H1 (cell line): ENCODE measurements around the gene RNF166. TPM values are rescaled to one million over a fixed set of nuclear protein-coding genes. Genes with fewer than 3 reads are reported as not detected.

ENCODE experiments used
- CTCF ChIA-PET: fragments of 300-600 bp; sonication (Branson Sonifier 250); formaldehyde crosslinking; loops from one replicate; lab custom pipeline; 2021; ENCODE audit not compliant: partially characterized antibody; lab: Charles Lee
- POLR2A ChIA-PET: fragments of 300-600 bp; sonication (Branson Sonifier 250); formaldehyde crosslinking; loops from one replicate; lab custom pipeline; 2021; ENCODE audit warnings: inconsistent platforms; ENCODE audit not compliant: partially characterized antibody; lab: Charles Lee
- DNase-seq, 2 experiments: peaks; one replicate each; pipeline versions ENCODE4 v3.0.0 to v3.0.0-alpha.2; 2010 to 2022; ENCODE audit warnings: low spot score in 2 of 2, low read depth in 1 of 2, mixed read lengths in 1 of 2
- FAIRE-seq: peaks from 2 replicates; lab custom pipeline; 2011; peaks lifted over from hg19 to GRCh38; lab: Jason Lieb, UNC
- H2AFZ ChIP-seq: 2 replicates; pipeline ENCODE4 v1.8.1; 2012; ENCODE audit warnings: low read length, inconsistent platforms
- H2AK5ac ChIP-seq: 2 replicates; pipeline ENCODE4 v1.6.1; 2013; ENCODE audit warnings: low read depth, low read length
- H2BK120ac ChIP-seq: replicated peaks from 2 replicates; pipeline ENCODE3; 2013; ENCODE audit warnings: low read depth, low read length, inconsistent platforms
- H2BK12ac ChIP-seq: 2 replicates; pipeline ENCODE4 v1.6.1; 2013; ENCODE audit warnings: low read depth, low read length
- H2BK15ac ChIP-seq: 2 replicates; pipeline ENCODE4 v1.6.1; 2013; ENCODE audit warnings: low read length
- H2BK20ac ChIP-seq: 2 replicates; pipeline ENCODE4 v1.6.1; 2013; ENCODE audit warnings: low read length
- H2BK5ac ChIP-seq: 2 replicates; pipeline ENCODE4 v1.6.1; 2013; ENCODE audit warnings: low read depth, low read length
- H3K14ac ChIP-seq: 2 replicates; pipeline ENCODE4 v1.6.1; 2013; ENCODE audit warnings: inconsistent platforms; ENCODE audit not compliant: insufficient read length
- H3K18ac ChIP-seq: 2 replicates; pipeline ENCODE4 v1.6.1; 2013; ENCODE audit warnings: low read length; ENCODE audit errors: extremely low read depth
- H3K23ac ChIP-seq: 2 replicates; pipeline ENCODE4 v1.6.1; 2013; ENCODE audit warnings: inconsistent platforms; ENCODE audit not compliant: insufficient read length
- H3K23me2 ChIP-seq: 2 replicates; pipeline ENCODE4 v1.6.1; 2013; ENCODE audit warnings: low read depth, low read length
- H3K27ac ChIP-seq: 2 replicates; pipeline ENCODE4 v1.6.1; 2011; ENCODE audit warnings: low read depth, low read length, inconsistent platforms
- H3K27me3 ChIP-seq, 4 experiments: replicated peaks in 1 of 4; 1 replicate in 1 of 4; 2 replicates in 3 of 4; pipeline versions ENCODE4 v1.6.1 to v1.8.1; 2011 to 2013; ENCODE audit warnings: low read length in 3 of 4, mild to moderate bottlenecking in 3 of 4, inconsistent platforms in 2 of 4, mixed read lengths in 2 of 4, moderate library complexity in 1 of 4; ENCODE audit not compliant: control insufficient read depth in 3 of 4, insufficient read depth in 3 of 4; ENCODE audit errors: extremely low read depth in 1 of 4
- H3K36me3 ChIP-seq, 4 experiments: 2 replicates each; pipeline versions ENCODE4 v1.6.1 to v1.8.1; 2011 to 2013; ENCODE audit warnings: mild to moderate bottlenecking in 4 of 4, low read length in 3 of 4, moderate library complexity in 2 of 4, control low read depth in 1 of 4, inconsistent platforms in 1 of 4; ENCODE audit not compliant: insufficient read depth in 4 of 4, control insufficient read depth in 2 of 4
- H3K4ac ChIP-seq: replicated peaks from 2 replicates; pipeline ENCODE3; 2013; ENCODE audit warnings: low read length, low read depth, mixed read lengths, inconsistent platforms; ENCODE audit not compliant: insufficient read length
- H3K4me1 ChIP-seq, 4 experiments: replicated peaks in 1 of 4; 1 replicate in 1 of 4; 2 replicates in 3 of 4; pipeline versions ENCODE4 v1.6.1 to v1.8.1; 2011 to 2013; ENCODE audit warnings: low read length in 3 of 4, inconsistent platforms in 2 of 4, mixed read lengths in 1 of 4; ENCODE audit not compliant: insufficient read depth in 4 of 4, control insufficient read depth in 3 of 4
- H3K4me2 ChIP-seq, 2 experiments: 2 replicates each; pipeline versions ENCODE4 v1.6.1 to v1.8.1; 2011 to 2013; ENCODE audit warnings: low read depth in 2 of 2, low read length in 2 of 2, control low read depth in 1 of 2, inconsistent platforms in 1 of 2, mild to moderate bottlenecking in 1 of 2; ENCODE audit not compliant: insufficient read depth in 1 of 2
- H3K4me3 ChIP-seq, 4 experiments: fragments of 200-600, 300-600 bp in 1 of 4; sonication (generic), shearing (Covaris generic), sonication (Bioruptor Twin) in 1 of 4; 2 replicates each; pipeline versions ENCODE4 v1.5.1 to v1.8.1; 2011 to 2016; ENCODE audit warnings: low read length in 4 of 4, low read depth in 3 of 4, control low read depth in 2 of 4, inconsistent platforms in 2 of 4, mild to moderate bottlenecking in 2 of 4, mixed read lengths in 1 of 4, moderate library complexity in 1 of 4; ENCODE audit not compliant: insufficient read depth in 2 of 4; ENCODE audit errors: extremely low read depth in 1 of 4
- H3K56ac ChIP-seq: replicated peaks from 2 replicates; pipeline ENCODE3; 2013; ENCODE audit warnings: low read depth, mild to moderate bottlenecking, mixed read lengths, low read length, inconsistent platforms; ENCODE audit not compliant: insufficient read length
- H3K79me1 ChIP-seq: 2 replicates; pipeline ENCODE4 v1.6.1; 2013; ENCODE audit warnings: low read depth, low read length, control low read depth
- H3K79me2 ChIP-seq, 2 experiments: 2 replicates each; pipeline versions ENCODE4 v1.6.1 to v1.8.1; 2012 to 2013; ENCODE audit warnings: low read length in 2 of 2, mild to moderate bottlenecking in 2 of 2, inconsistent platforms in 1 of 2; ENCODE audit not compliant: insufficient read depth in 2 of 2, control insufficient read depth in 1 of 2
- H3K9ac ChIP-seq, 4 experiments: replicated peaks in 1 of 4; 1 replicate in 1 of 4; 2 replicates in 3 of 4; pipeline versions ENCODE4 v1.6.1 to v1.8.1; 2011 to 2013; ENCODE audit warnings: low read depth in 3 of 4, low read length in 3 of 4, control low read depth in 2 of 4, mild to moderate bottlenecking in 2 of 4, moderate library complexity in 2 of 4, inconsistent platforms in 1 of 4; ENCODE audit errors: extremely low read depth in 1 of 4
- H3K9me3 ChIP-seq, 2 experiments: 2 replicates each; pipeline versions ENCODE4 v1.6.1 to v1.8.1; 2012 to 2013; ENCODE audit warnings: mild to moderate bottlenecking in 2 of 2, moderate library complexity in 2 of 2, control low read depth in 1 of 2, inconsistent platforms in 1 of 2, low read depth in 1 of 2, low read length in 1 of 2, mixed read lengths in 1 of 2; ENCODE audit not compliant: insufficient read depth in 2 of 2
- H4K20me1 ChIP-seq, 2 experiments: replicated peaks in 1 of 2; 2 replicates each; pipeline versions ENCODE3 to v1.8.1; 2011 to 2013; ENCODE audit warnings: inconsistent platforms in 2 of 2, low read length in 2 of 2, mild to moderate bottlenecking in 1 of 2; ENCODE audit not compliant: insufficient read depth in 2 of 2, control insufficient read depth in 1 of 2
- H4K5ac ChIP-seq: 2 replicates; pipeline ENCODE4 v1.6.1; 2013; ENCODE audit warnings: low read length, low read depth, mixed read lengths, inconsistent platforms; ENCODE audit not compliant: insufficient read length
- H4K8ac ChIP-seq: 2 replicates; pipeline ENCODE4 v1.8.0; 2013; ENCODE audit warnings: mild to moderate bottlenecking, moderate library complexity, low read length, inconsistent platforms; ENCODE audit not compliant: insufficient read depth; ENCODE audit errors: extremely low read depth
- H4K91ac ChIP-seq: replicated peaks from 2 replicates; pipeline ENCODE3; 2013; ENCODE audit warnings: low read length, mixed read lengths, inconsistent platforms; ENCODE audit not compliant: insufficient read length
- CBX8 ChIP-seq: fragments of 300-800, 300-1000 bp; sonication (generic); IDR thresholded peaks from 2 replicates; pipeline ENCODE4 v1.7.1; 2016; ENCODE audit warnings: low read depth, low read length, borderline replicate concordance
- CTCF ChIP-seq, 3 experiments: IDR thresholded peaks; 1 replicate in 2 of 3; 2 replicates in 1 of 3; pipeline versions ENCODE4 v1.5.1 to v1.6.1; 2011; ENCODE audit warnings: low read length in 3 of 3, mild to moderate bottlenecking in 3 of 3, inconsistent platforms in 2 of 3, low read depth in 1 of 3, moderate library complexity in 1 of 3; ENCODE audit not compliant: insufficient read depth in 1 of 3; ENCODE audit errors: control extremely low read depth in 1 of 3
- GABPA ChIP-seq: IDR thresholded peaks from 2 replicates; pipeline ENCODE4 v1.6.1; 2011; ENCODE audit warnings: mild to moderate bottlenecking, low read length, moderate library complexity, borderline replicate concordance; ENCODE audit not compliant: insufficient read depth
- JUND ChIP-seq: IDR thresholded peaks from 2 replicates; pipeline ENCODE4 v1.6.1; 2011; ENCODE audit warnings: mild to moderate bottlenecking, improper control_type of control experiment, low read length
- MAFK ChIP-seq: IDR thresholded peaks from 2 replicates; pipeline ENCODE4 v1.6.1; 2012; ENCODE audit warnings: low read depth, mild to moderate bottlenecking, improper control_type of control experiment, low read length
- PHF8 ChIP-seq: fragments of 200-600 bp; sonication (generic); conservative IDR thresholded peaks from 2 replicates; pipeline ENCODE4 v1.7.1; 2012; ENCODE audit warnings: low read depth, mild to moderate bottlenecking, inconsistent platforms, low read length, moderate library complexity
- RNF2 ChIP-seq: fragments of 200-900, 300-1000 bp; sonication (generic); IDR thresholded peaks from 2 replicates; pipeline ENCODE4 v1.7.1; 2016; ENCODE audit warnings: borderline replicate concordance, low read depth, mild to moderate bottlenecking, antibody characterized with exemption, low read length; ENCODE audit not compliant: poor library complexity, severe bottlenecking; ENCODE audit errors: missing control alignments
- TAF1 ChIP-seq: IDR thresholded peaks from 2 replicates; pipeline ENCODE4 v1.6.1; 2011; ENCODE audit warnings: mild to moderate bottlenecking, low read depth, low read length
- TAF7 ChIP-seq: optimal IDR thresholded peaks from 2 replicates; pipeline ENCODE3; 2011; ENCODE audit warnings: low read depth, mild to moderate bottlenecking, inconsistent platforms, low read length, moderate library complexity, borderline replicate concordance
- YY1 ChIP-seq: IDR thresholded peaks from 2 replicates; pipeline ENCODE4 v1.6.1; 2011; ENCODE audit warnings: low read depth, mild to moderate bottlenecking, low read length
- ZNF274 ChIP-seq: IDR thresholded peaks from 2 replicates; pipeline ENCODE4 v1.7.0; 2012; ENCODE audit warnings: low read length, borderline replicate concordance; ENCODE audit errors: extremely low read depth
- WGBS, 2 experiments: shearing (Covaris generic) in 1 of 2; methylation state at CpG; one replicate each; pipeline versions ENCODE4 v1.1.6 to v1.1.7; 2013 to 2015; ENCODE audit warnings: low lambda C conversion rate in 2 of 2, mixed read lengths in 2 of 2, inconsistent platforms in 1 of 2, low coverage in 1 of 2, missing lambda C conversion rate in 1 of 2; ENCODE audit not compliant: insufficient replicate concordance in 2 of 2, insufficient coverage in 1 of 2, insufficient read length in 1 of 2; ENCODE audit errors: extremely low coverage in 1 of 2, missing lambda C conversion rate in 1 of 2; 5-methylcytosine and 5-hydroxymethylcytosine counted together
- polyA plus RNA-seq, 7 experiments: library from polyadenylated mRNA; depleted of rRNA in 3 of 7; stranded (reverse) in 5 of 7; unstranded in 2 of 7; fragments of >200 nt in 5 of 7; fragments of 200-250 nt in 2 of 7; gene quantifications; 1 replicate in 5 of 7; 2 replicates in 1 of 7; 4 replicates in 1 of 7; pipeline versions ENCODE4 v1.2.1 to v1.2.3, GENCODE V29; 2011 to 2013; ENCODE audit warnings: missing spikeins in 2 of 7, mixed read lengths in 2 of 7
- total RNA-seq: library from RNA; stranded (reverse); fragmentation: NEBNext Ultra II Directional; extraction: Animal tissue kit (Norgen Biotek cat#: 25700); gene quantifications from 2 replicates; pipeline ENCODE4 v1.2.1, GENCODE V29; 2021

The RNF166 gene
- total and polyA plus RNA-seq, 2 of the 8 experiments (the other 6 are each of a cell fraction or from before 2014, with no cell fraction given): 29.8 to 31.2 TPM

- Histone ChIP-seq H2BK12ac (no peak overlapping the region), H3K4me3 (no peak overlapping the region), H3K79me2 (no peaks in the 10 kb centered on the region), H3K14ac (no peak overlapping the region), H3K18ac (no peak overlapping the region), H2BK5ac (no peak overlapping the region), H3K27me3 (no peaks in the 10 kb centered on the region), H3K23me2 (no peaks in the 10 kb centered on the region), H3K23ac (no peak overlapping the region), H2AK5ac (no peak overlapping the region), H3K9ac (no peak overlapping the region), H3K4ac (no peak overlapping the region), H3K4me2 (no peak overlapping the region), H2AFZ (no peak overlapping the region), H3K36me3 (peaks cover 0 to 18% (median under 1%) of the 10 kb centered on the region in 4 experiments; a peak in 2 of 8 replicates), H3K27ac (no peak overlapping the region), H4K5ac (no peak overlapping the region), H2BK15ac (no peak overlapping the region), H3K9me3 (no peaks in the 10 kb centered on the region), H3K4me1 (peaks cover 0 to 5% (median 0%) of the 10 kb centered on the region in 4 experiments; a peak in 1 of 7 replicates), H2BK120ac (no peak overlapping the region), H4K91ac (no peak overlapping the region), H3K56ac (no peak overlapping the region), H3K79me1 (no peaks in the 10 kb centered on the region), H4K20me1 (peaks cover 0 to 10% of the 10 kb centered on the region in 2 experiments), H2BK20ac (no peak overlapping the region), H4K8ac (no peak overlapping the region; the same call in 1 of the 2 replicates)
- FAIRE-seq (no peak), DNase-seq (no peak)
- 100% methylated on average over 13 of the region's 13 CpGs; no CpG with 5 or more reads in 1 of the 2 experiments for WGBS, 2 experiments
- CTCF ChIA-PET: interaction anchor here (10.0 kb wide), 1 partner anchor 22 kb away, joined by 251 read pairs; no protein-coding TSS in a partner anchor
- POLR2A ChIA-PET: interaction anchor here (1.0 kb wide), 1 partner anchor 77 kb away, joined by 3 read pairs; no protein-coding TSS in a partner anchor
- TF ChIP-seq PHF8 (no peak), JUND (no peak), MAFK (no peak), TAF7 (no peak), GABPA (no peak), TAF1 (no peak), ZNF274 (no peak), CBX8 (no peak), RNF2 (no peak), YY1 (no peak), CTCF (IDR thresholded peaks at IDR 0.05; ENCODE audit: control extremely low read depth in 1 of 3, insufficient read depth in 1 of 3, low read depth in 1 of 3, low read length in 3 of 3) (no peak)
These were observed 26.7 kb upstream of the RNF166 start for GRCh38 chr16:88732961-88733294.
